Measurements from ENCODE around the gene PIP5K1B. TPM values are rescaled to one million over a fixed set of nuclear protein-coding genes. Genes with fewer than 3 reads are reported as not detected.

The PIP5K1B gene
- total RNA-seq, 1 experiment from 2014 or later = 5.2 TPM

DNA sequence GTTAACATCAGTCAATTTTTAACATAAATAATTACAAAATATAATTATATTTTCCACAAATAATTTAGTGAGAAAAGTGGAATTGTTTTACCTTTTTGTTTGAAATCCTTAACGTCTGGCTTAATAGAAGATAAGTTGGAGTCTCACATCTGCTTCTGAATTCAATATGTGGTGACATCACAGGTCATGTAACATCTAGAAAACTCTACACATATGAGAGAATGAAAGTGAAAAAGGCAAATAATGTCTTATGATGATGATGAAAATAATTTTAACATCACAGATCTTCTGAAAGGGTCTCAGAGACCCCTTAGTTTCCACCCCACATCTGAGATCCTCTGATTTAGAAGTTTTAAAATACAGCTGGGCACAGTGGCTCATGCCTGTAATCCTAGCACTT lies 227.4 kb downstream of the PIP5K1B start (continued):
- TF ChIP-seq, protein P1, sequence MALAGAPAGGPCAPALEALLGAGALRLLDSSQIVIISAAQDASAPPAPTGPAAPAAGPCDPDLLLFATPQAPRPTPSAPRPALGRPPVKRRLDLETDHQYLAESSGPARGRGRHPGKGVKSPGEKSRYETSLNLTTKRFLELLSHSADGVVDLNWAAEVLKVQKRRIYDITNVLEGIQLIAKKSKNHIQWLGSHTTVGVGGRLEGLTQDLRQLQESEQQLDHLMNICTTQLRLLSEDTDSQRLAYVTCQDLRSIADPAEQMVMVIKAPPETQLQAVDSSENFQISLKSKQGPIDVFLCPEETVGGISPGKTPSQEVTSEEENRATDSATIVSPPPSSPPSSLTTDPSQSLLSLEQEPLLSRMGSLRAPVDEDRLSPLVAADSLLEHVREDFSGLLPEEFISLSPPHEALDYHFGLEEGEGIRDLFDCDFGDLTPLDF (CRISPR knock-in tag; IDR thresholded peaks at IDR 0.05) = no peak
- TF ChIP-seq NFYB (CRISPR knock-in tag; conservative IDR thresholded peaks at IDR 0.05; ENCODE audit: low read depth) (no peak), CREM (CRISPR knock-in tag; IDR thresholded peaks at IDR 0.05) (no peak), TP53 (CRISPR knock-in tag; IDR thresholded peaks at IDR 0.05) (no peak), GTF2I (CRISPR knock-in tag; conservative IDR thresholded peaks at IDR 0.05) (no peak), NR2C2 (CRISPR knock-in tag; IDR thresholded peaks at IDR 0.05) (no peak), ZNF263 (CRISPR knock-in tag; IDR thresholded peaks at IDR 0.05; ENCODE audit: low read depth) (no peak)
- TF ChIP-seq, protein P2, sequence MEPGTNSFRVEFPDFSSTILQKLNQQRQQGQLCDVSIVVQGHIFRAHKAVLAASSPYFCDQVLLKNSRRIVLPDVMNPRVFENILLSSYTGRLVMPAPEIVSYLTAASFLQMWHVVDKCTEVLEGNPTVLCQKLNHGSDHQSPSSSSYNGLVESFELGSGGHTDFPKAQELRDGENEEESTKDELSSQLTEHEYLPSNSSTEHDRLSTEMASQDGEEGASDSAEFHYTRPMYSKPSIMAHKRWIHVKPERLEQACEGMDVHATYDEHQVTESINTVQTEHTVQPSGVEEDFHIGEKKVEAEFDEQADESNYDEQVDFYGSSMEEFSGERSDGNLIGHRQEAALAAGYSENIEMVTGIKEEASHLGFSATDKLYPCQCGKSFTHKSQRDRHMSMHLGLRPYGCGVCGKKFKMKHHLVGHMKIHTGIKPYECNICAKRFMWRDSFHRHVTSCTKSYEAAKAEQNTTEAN (CRISPR knock-in tag; IDR thresholded peaks at IDR 0.05) = no peak
- TF ChIP-seq, protein P3, sequence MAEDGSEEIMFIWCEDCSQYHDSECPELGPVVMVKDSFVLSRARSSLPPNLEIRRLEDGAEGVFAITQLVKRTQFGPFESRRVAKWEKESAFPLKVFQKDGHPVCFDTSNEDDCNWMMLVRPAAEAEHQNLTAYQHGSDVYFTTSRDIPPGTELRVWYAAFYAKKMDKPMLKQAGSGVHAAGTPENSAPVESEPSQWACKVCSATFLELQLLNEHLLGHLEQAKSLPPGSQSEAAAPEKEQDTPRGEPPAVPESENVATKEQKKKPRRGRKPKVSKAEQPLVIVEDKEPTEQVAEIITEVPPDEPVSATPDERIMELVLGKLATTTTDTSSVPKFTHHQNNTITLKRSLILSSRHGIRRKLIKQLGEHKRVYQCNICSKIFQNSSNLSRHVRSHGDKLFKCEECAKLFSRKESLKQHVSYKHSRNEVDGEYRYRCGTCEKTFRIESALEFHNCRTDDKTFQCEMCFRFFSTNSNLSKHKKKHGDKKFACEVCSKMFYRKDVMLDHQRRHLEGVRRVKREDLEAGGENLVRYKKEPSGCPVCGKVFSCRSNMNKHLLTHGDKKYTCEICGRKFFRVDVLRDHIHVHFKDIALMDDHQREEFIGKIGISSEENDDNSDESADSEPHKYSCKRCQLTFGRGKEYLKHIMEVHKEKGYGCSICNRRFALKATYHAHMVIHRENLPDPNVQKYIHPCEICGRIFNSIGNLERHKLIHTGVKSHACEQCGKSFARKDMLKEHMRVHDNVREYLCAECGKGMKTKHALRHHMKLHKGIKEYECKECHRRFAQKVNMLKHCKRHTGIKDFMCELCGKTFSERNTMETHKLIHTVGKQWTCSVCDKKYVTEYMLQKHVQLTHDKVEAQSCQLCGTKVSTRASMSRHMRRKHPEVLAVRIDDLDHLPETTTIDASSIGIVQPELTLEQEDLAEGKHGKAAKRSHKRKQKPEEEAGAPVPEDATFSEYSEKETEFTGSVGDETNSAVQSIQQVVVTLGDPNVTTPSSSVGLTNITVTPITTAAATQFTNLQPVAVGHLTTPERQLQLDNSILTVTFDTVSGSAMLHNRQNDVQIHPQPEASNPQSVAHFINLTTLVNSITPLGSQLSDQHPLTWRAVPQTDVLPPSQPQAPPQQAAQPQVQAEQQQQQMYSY (CRISPR knock-in tag; IDR thresholded peaks at IDR 0.05) = no peak
- TF ChIP-seq, protein P4, sequence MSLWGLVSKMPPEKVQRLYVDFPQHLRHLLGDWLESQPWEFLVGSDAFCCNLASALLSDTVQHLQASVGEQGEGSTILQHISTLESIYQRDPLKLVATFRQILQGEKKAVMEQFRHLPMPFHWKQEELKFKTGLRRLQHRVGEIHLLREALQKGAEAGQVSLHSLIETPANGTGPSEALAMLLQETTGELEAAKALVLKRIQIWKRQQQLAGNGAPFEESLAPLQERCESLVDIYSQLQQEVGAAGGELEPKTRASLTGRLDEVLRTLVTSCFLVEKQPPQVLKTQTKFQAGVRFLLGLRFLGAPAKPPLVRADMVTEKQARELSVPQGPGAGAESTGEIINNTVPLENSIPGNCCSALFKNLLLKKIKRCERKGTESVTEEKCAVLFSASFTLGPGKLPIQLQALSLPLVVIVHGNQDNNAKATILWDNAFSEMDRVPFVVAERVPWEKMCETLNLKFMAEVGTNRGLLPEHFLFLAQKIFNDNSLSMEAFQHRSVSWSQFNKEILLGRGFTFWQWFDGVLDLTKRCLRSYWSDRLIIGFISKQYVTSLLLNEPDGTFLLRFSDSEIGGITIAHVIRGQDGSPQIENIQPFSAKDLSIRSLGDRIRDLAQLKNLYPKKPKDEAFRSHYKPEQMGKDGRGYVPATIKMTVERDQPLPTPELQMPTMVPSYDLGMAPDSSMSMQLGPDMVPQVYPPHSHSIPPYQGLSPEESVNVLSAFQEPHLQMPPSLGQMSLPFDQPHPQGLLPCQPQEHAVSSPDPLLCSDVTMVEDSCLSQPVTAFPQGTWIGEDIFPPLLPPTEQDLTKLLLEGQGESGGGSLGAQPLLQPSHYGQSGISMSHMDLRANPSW (CRISPR knock-in tag; conservative IDR thresholded peaks at IDR 0.05; ENCODE audit: low read depth) = no peak
- TF ChIP-seq, protein P5, sequence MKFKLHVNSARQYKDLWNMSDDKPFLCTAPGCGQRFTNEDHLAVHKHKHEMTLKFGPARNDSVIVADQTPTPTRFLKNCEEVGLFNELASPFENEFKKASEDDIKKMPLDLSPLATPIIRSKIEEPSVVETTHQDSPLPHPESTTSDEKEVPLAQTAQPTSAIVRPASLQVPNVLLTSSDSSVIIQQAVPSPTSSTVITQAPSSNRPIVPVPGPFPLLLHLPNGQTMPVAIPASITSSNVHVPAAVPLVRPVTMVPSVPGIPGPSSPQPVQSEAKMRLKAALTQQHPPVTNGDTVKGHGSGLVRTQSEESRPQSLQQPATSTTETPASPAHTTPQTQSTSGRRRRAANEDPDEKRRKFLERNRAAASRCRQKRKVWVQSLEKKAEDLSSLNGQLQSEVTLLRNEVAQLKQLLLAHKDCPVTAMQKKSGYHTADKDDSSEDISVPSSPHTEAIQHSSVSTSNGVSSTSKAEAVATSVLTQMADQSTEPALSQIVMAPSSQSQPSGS (CRISPR knock-in tag; IDR thresholded peaks at IDR 0.05; ENCODE audit: borderline replicate concordance, low read depth) = no peak

DNA sequence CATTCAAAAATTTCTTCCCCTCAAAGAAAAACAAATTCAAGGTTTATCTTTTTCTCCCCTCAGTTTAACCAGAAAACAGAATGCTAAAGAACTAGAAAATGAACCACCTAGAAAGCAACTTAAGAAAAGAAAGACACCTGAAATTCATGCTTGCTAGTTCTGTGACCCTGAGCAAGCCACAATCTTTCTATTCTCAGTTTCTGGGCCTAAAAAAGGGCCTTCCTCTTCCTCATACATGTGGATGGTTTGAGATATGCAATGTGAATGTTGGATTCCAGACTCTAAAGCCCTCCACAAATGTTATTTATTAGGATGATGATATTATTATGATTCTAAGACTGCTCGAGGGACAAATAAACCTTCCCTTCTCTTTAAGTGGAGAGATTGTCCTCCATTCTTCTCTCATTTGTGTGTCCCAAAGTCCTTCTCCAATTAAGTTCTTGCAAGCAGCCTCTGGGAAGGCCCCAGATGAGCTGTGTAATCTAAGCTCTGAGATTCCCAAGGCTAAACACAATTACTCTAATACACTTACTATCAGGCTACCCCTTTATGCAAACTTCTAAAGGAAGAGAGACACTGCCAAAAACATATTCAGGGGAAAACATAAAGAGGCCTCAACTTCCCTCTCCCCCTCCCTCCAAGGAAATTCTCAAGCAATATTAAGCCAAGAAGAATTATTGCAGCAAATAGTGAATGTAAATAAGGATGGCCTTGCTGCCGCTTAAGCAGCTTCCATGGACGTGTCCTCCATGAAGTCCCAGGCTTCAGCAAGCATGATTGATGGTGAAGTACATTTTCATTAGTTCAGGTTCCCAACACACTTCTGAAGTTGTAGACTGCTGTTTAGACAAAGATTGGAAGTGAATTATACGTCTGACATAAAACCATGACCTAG lies 228.6 kb downstream of the PIP5K1B start:
- Mint-ChIP-seq H3K27ac (no peak overlapping the region), H3K36me3 (no peaks in the 10 kb centered on the region), H3K4me1 (0 out of 2 replicates have a peak, but pooled peaks cover 2% of the 10 kb centered on the region), H3K4me3 (no peak overlapping the region), H3K9me3 (no peaks in the 10 kb centered on the region), H3K27me3 (ENCODE audit: low read depth) (no peaks in the 10 kb centered on the region)
- DNase-seq (ENCODE audit: low spot score) (no peak), ATAC-seq (no peak)
- ChIA-PET CTCF (no interaction called here), POLR2A (no interaction called here)
- TF ChIP-seq NFE2L1 (CRISPR knock-in tag; IDR thresholded peaks at IDR 0.05) (no peak), ZNF138 (CRISPR knock-in tag; conservative IDR thresholded peaks at IDR 0.05) (no peak), SMAD3 (CRISPR knock-in tag; IDR thresholded peaks at IDR 0.05; ENCODE audit: borderline replicate concordance) (no peak), KAT7 (CRISPR knock-in tag; IDR thresholded peaks at IDR 0.05; ENCODE audit: borderline replicate concordance) (no peak), ZNF121 (CRISPR knock-in tag; IDR thresholded peaks at IDR 0.05) (no peak)

Data from WTC11 (cell line).